Hepatic stellate cell (primary cell): ENCODE data around the gene TMED9.
"Not testable (repeated sequence)": the region's sequence is repeated elsewhere in the genome, so short reads cannot be mapped to it uniquely, and the experiment has no call there.

ENCODE experiments used
- DNase-seq: peaks from one replicate; pipeline ENCODE4 v3.0.0; 2011; ENCODE audit warnings: low spot score

Gene TMED9

GRCh38 chr5:177606071-177607051 is 14.4 kb downstream of the TMED9 start:
- DNase-seq, result no peak

GRCh38 chr5:177607115-177607451 is 15.1 kb downstream of the TMED9 start:
- no peak for DNase-seq

- peak; percentile 95 for DNase-seq
Observed at GRCh38 chr5:177607452-177608192, 15.6 kb downstream of the TMED9 start.

GRCh38 chr5:177608243-177609075 is 16.5 kb downstream of the TMED9 start:
- DNase-seq, result no peak

- DNase-seq, result no peak
Observed at GRCh38 chr5:177609076-177610059, 17.4 kb downstream of the TMED9 start.

- DNase-seq, result no peak
Observed at GRCh38 chr5:177610131-177610769, 18.2 kb downstream of the TMED9 start.

GRCh38 chr5:177610770-177611445 is 18.9 kb downstream of the TMED9 start:
- DNase-seq, result no peak

GRCh38 chr5:177611446-177612214 is 19.6 kb downstream of the TMED9 start:
- DNase-seq, result no peak

GRCh38 chr5:177612215-177612673 is 20.2 kb downstream of the TMED9 start:
- no peak for DNase-seq

- DNase-seq, result no peak
Observed at GRCh38 chr5:177620560-177620959, 28.6 kb downstream of the TMED9 start.

- not testable (repeated sequence) for DNase-seq
Observed at GRCh38 chr5:177624172-177624571, 32.2 kb downstream of the TMED9 start.

GRCh38 chr5:177630186-177630585 is 38.2 kb downstream of the TMED9 start:
- DNase-seq, result not testable (repeated sequence)

GRCh38 chr5:177634912-177635311 is 42.9 kb downstream of the TMED9 start:
- not testable (repeated sequence) for DNase-seq

GRCh38 chr5:177645462-177645861 is 53.5 kb downstream of the TMED9 start:
- not testable (repeated sequence) for DNase-seq
